GM23248 (cell line): Measurements from ENCODE around the gene RNASET2.

Source experiments
- EZH2 ChIP-seq: fragments of 200-600 bp; sonication (generic); IDR thresholded peaks from 2 replicates; pipeline ENCODE4 v1.6.1; 2018; ENCODE audit warnings: antibody characterized with exemption, mild to moderate bottlenecking; ENCODE audit not compliant: insufficient read depth, poor library complexity, severe bottlenecking
- EZH2phosphoT487 ChIP-seq: fragments of 200-600 bp; sonication (generic); IDR thresholded peaks from 2 replicates; pipeline ENCODE4 v1.6.1; 2018; ENCODE audit warnings: antibody characterized with exemption, moderate library complexity, mild to moderate bottlenecking, low read depth; ENCODE audit not compliant: insufficient read depth

DNA sequence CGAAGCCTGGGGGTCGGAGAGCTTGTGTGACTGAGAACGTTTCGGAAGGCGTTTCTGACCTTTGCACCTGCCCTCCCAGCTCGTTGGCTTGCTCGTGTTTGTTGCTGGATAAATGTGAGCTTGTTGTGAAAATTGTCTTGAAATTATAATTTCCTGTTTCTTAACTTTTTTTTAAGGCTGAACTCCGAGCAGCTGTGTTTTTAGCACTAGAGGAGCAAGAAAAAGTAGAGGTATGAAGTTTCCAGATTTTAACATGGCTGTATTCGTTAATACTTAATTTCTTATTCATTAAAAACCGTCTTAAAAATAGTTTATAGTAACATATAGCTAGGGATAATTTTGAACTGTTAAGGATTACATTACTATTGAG, 43.5 kb upstream of the RNASET2 start:
- TF ChIP-seq EZH2phosphoT487 (no peak), EZH2 (no peak)
